Natural killer cell treated with Interleukin-12 subunit alpha and Interleukin-12 subunit beta and Interleukin-15 and Interleukin-18, amount 100 ng/mL, for 72 hours (primary cell): ENCODE measurements around the gene ZNF879. TPM values are rescaled to one million over a fixed set of nuclear protein-coding genes. Genes with fewer than 3 reads are reported as not detected.

ENCODE experiments used
- ATAC-seq, 2 donors: fragments of 150-1000 bp; cut with Tn5 transposase in 1 of 2; sonication (Bioruptor Pico), chemical (Tn5 transposase) in 1 of 2; 2 replicates each; pipeline ENCODE4 v1.10.0; 2021
- DNase-seq: peaks from one replicate; pipeline ENCODE4 v3.0.0; 2022; ENCODE audit warnings: low spot score
- H3K27ac Mint-ChIP-seq, 2 donors: 1 replicate in 1 of 2; 2 replicates in 1 of 2; pipeline ENCODE4 v1.8.0; 2022; ENCODE audit warnings: mixed read lengths in 2 of 2, mild to moderate bottlenecking in 1 of 2, moderate library complexity in 1 of 2
- H3K27me3 Mint-ChIP-seq, 2 donors: 1 replicate in 1 of 2; 2 replicates in 1 of 2; pipeline ENCODE4 v1.8.0; 2022; ENCODE audit warnings: mixed read lengths in 2 of 2
- H3K36me3 Mint-ChIP-seq: one replicate; pipeline ENCODE4 v1.8.0; 2022; ENCODE audit warnings: mixed read lengths
- H3K4me1 Mint-ChIP-seq, 2 donors: 1 replicate in 1 of 2; 2 replicates in 1 of 2; pipeline ENCODE4 v1.8.0; 2022; ENCODE audit warnings: low read depth in 2 of 2, mixed read lengths in 2 of 2, mild to moderate bottlenecking in 1 of 2
- H3K4me3 Mint-ChIP-seq: one replicate; pipeline ENCODE4 v1.8.0; 2022; ENCODE audit warnings: mixed read lengths
- H3K9me3 Mint-ChIP-seq: 2 replicates; pipeline ENCODE4 v1.8.0; 2022; ENCODE audit warnings: mixed read lengths
- total RNA-seq, 2 donors: library from RNA; stranded (reverse); gene quantifications; one replicate each; pipeline ENCODE4 v1.2.3, GENCODE V29; 2022

The ZNF879 gene
- 1 to 10 TPM; 3.2 to 4.6 TPM for total RNA-seq

GRCh38 chr5:179023528-179024189, at the start of gene ZNF879:
TSS of gene ZNF879 (plus strand) at chr5:179023804. CDS start at chr5:179025005, 1,201 bp downstream.
- Mint-ChIP-seq H3K9me3 (peaks cover 14% of the 10 kb centered on the region), H3K36me3 (peaks cover 18% of the 10 kb centered on the region), H3K27ac (peak within 1 kb of the TSS; percentile 65 to 94), H3K4me1 (peaks cover 5 to 10% of the 10 kb centered on the region in 2 donors), H3K27me3 (peaks cover 0 to 8% of the 10 kb centered on the region in 2 donors), H3K4me3 (peak within 1 kb of the TSS; percentile 86)
- DNase-seq (peak; percentile 95), ATAC-seq (peak; percentile 96)

- DNase-seq = no peak
- peaks cover 16% of the 10 kb centered on the region for H3K9me3 Mint-ChIP-seq
- peaks cover 10% of the 10 kb centered on the region for H3K36me3 Mint-ChIP-seq
- H3K27ac Mint-ChIP-seq = no peak overlapping the region
- no peak for ATAC-seq
- H3K4me1 Mint-ChIP-seq = no peaks in the 10 kb centered on the region
- H3K4me3 Mint-ChIP-seq = no peak overlapping the region
- H3K27me3 Mint-ChIP-seq = peaks cover 0 to 2% of the 10 kb centered on the region in 2 donors
Observed at GRCh38 chr5:178981381-178981780, 42.2 kb upstream of the ZNF879 start.

- Mint-ChIP-seq H3K27ac (no peak overlapping the region), H3K4me1 (no peaks in the 10 kb centered on the region), H3K9me3 (peaks cover 13% of the 10 kb centered on the region), H3K4me3 (no peak overlapping the region), H3K36me3 (peaks cover 7% of the 10 kb centered on the region), H3K27me3 (peaks cover 0 to 2% of the 10 kb centered on the region in 2 donors)
- ATAC-seq = no peak
- no peak for DNase-seq
Observed at GRCh38 chr5:178982941-178983340, 40.7 kb upstream of the ZNF879 start.

- Mint-ChIP-seq H3K36me3 (no peaks in the 10 kb centered on the region), H3K27me3 (no peaks in the 10 kb centered on the region), H3K9me3 (peaks cover 10% of the 10 kb centered on the region), H3K4me3 (no peak overlapping the region), H3K4me1 (no peaks in the 10 kb centered on the region), H3K27ac (no peak overlapping the region)
- ATAC-seq (no peak), DNase-seq (no peak)
Observed at GRCh38 chr5:178983728-178984127, 39.9 kb upstream of the ZNF879 start.

GRCh38 chr5:178984145-178985072, 39.2 kb upstream of the ZNF879 start:
- no peak overlapping the region for H3K27ac Mint-ChIP-seq
- no peaks in the 10 kb centered on the region for H3K36me3 Mint-ChIP-seq
- ATAC-seq = peak in 1 of 2 donors; percentile 2
- DNase-seq = no peak
- no peaks in the 10 kb centered on the region for H3K27me3 Mint-ChIP-seq
- H3K9me3 Mint-ChIP-seq = peaks cover 8% of the 10 kb centered on the region
- no peaks in the 10 kb centered on the region for H3K4me1 Mint-ChIP-seq
- no peak overlapping the region for H3K4me3 Mint-ChIP-seq

GRCh38 chr5:178986326-178986960, 37.2 kb upstream of the ZNF879 start:
- Mint-ChIP-seq H3K4me3 (no peak overlapping the region), H3K27me3 (no peaks in the 10 kb centered on the region), H3K36me3 (no peaks in the 10 kb centered on the region), H3K4me1 (no peaks in the 10 kb centered on the region), H3K9me3 (peaks cover 5% of the 10 kb centered on the region), H3K27ac (no peak overlapping the region)
- no peak for DNase-seq
- ATAC-seq = no peak

GRCh38 chr5:178988436-178989220, 35.0 kb upstream of the ZNF879 start:
- H3K9me3 Mint-ChIP-seq = peaks cover 2% of the 10 kb centered on the region
- peaks cover 10 to 14% of the 10 kb centered on the region in 2 donors for H3K27me3 Mint-ChIP-seq

GRCh38 chr5:178989311-178989710, 34.3 kb upstream of the ZNF879 start:
- peaks cover 2% of the 10 kb centered on the region for H3K9me3 Mint-ChIP-seq
- no peak for DNase-seq

More at GRCh38 chr5:178988436-178989220, 35.0 kb upstream of the ZNF879 start:
- H3K27ac Mint-ChIP-seq = no peak overlapping the region
- DNase-seq (no peak), ATAC-seq (peak; percentile 14 to 36)
- H3K36me3 Mint-ChIP-seq = no peaks in the 10 kb centered on the region
- H3K4me1 Mint-ChIP-seq = no peaks in the 10 kb centered on the region
- no peak overlapping the region for H3K4me3 Mint-ChIP-seq

GRCh38 chr5:178990491-178990890, 33.1 kb upstream of the ZNF879 start:
- ATAC-seq = no peak
- no peak overlapping the region for H3K4me3 Mint-ChIP-seq
- peaks cover 0 to 2% of the 10 kb centered on the region in 2 donors for H3K4me1 Mint-ChIP-seq
- DNase-seq = no peak
- peaks cover 2% of the 10 kb centered on the region for H3K9me3 Mint-ChIP-seq
- no peaks in the 10 kb centered on the region for H3K36me3 Mint-ChIP-seq
- H3K27me3 Mint-ChIP-seq = peaks cover 18 to 22% of the 10 kb centered on the region in 2 donors
- H3K27ac Mint-ChIP-seq = no peak overlapping the region

More at GRCh38 chr5:178989311-178989710, 34.3 kb upstream of the ZNF879 start:
- ATAC-seq = no peak
- Mint-ChIP-seq H3K27me3 (peaks cover 14 to 16% of the 10 kb centered on the region in 2 donors), H3K27ac (no peak overlapping the region), H3K36me3 (no peaks in the 10 kb centered on the region), H3K4me3 (no peak overlapping the region), H3K4me1 (no peaks in the 10 kb centered on the region)

GRCh38 chr5:178991190-178992145, 32.1 kb upstream of the ZNF879 start:
- Mint-ChIP-seq H3K27ac (no peak overlapping the region), H3K4me1 (peaks cover 0 to 4% of the 10 kb centered on the region in 2 donors), H3K4me3 (no peak overlapping the region), H3K9me3 (peaks cover 2% of the 10 kb centered on the region), H3K27me3 (peaks cover 20 to 26% of the 10 kb centered on the region in 2 donors), H3K36me3 (no peaks in the 10 kb centered on the region)
- ATAC-seq (no peak), DNase-seq (no peak)

- H3K4me1 Mint-ChIP-seq = peaks cover 0 to 4% of the 10 kb centered on the region in 2 donors
Observed at GRCh38 chr5:178992291-178992895, 31.2 kb upstream of the ZNF879 start.

GRCh38 chr5:178993236-178993765, 30.3 kb upstream of the ZNF879 start:
- ATAC-seq = no peak
- peaks cover 24 to 26% of the 10 kb centered on the region in 2 donors for H3K27me3 Mint-ChIP-seq
- H3K36me3 Mint-ChIP-seq = no peaks in the 10 kb centered on the region
- H3K27ac Mint-ChIP-seq = no peak overlapping the region
- peaks cover 0 to 4% of the 10 kb centered on the region in 2 donors for H3K4me1 Mint-ChIP-seq
- no peak for DNase-seq
- no peak overlapping the region for H3K4me3 Mint-ChIP-seq
- no peaks in the 10 kb centered on the region for H3K9me3 Mint-ChIP-seq

More at GRCh38 chr5:178992291-178992895, 31.2 kb upstream of the ZNF879 start:
- Mint-ChIP-seq H3K27me3 (peaks cover 24 to 26% of the 10 kb centered on the region in 2 donors), H3K27ac (no peak overlapping the region), H3K9me3 (peaks cover under 1% of the 10 kb centered on the region), H3K36me3 (no peaks in the 10 kb centered on the region), H3K4me3 (no peak overlapping the region)
- no peak for ATAC-seq
- DNase-seq = no peak
